B cell (primary cell): ENCODE data around the gene CCDC6. TPM values are rescaled to one million over a fixed set of nuclear protein-coding genes. Genes with fewer than 3 reads are reported as not detected.
A peak's percentile ranks its signal among the peaks of the same experiment; 100 is the strongest.
"Not testable (repeated sequence)": the region's sequence is repeated elsewhere in the genome, so short reads cannot be mapped to it uniquely, and the experiment has no call there.

Source experiments
- ATAC-seq: fragments of 200-7000 bp; cut with Tn5 transposase; one replicate; pipeline ENCODE4 v1.10.0; 2021; ENCODE audit warnings: low read depth, mild to moderate bottlenecking, moderate number of reproducible peaks, moderate library complexity
- CTCF ChIA-PET: fragments of 350-600 bp; sonication (Branson Sonifier 250); formaldehyde crosslinking; loops from one replicate; lab custom pipeline; 2021; ENCODE audit warnings: antibody characterized with exemption, inconsistent platforms; lab: Charles Lee
- POLR2A ChIA-PET: fragments of 350-600 bp; sonication (Branson Sonifier 250); formaldehyde crosslinking; loops from one replicate; lab custom pipeline; 2021; ENCODE audit warnings: antibody characterized with exemption; lab: Charles Lee
- DNase-seq: peaks from one replicate; pipeline ENCODE4 v3.0.0; 2013
- H2AFZ ChIP-seq: 2 replicates; pipeline ENCODE4 v1.6.1; 2012; ENCODE audit warnings: mild to moderate bottlenecking, low read depth, low read length; ENCODE audit not compliant: insufficient read depth, poor library complexity, severe bottlenecking
- H3K27ac ChIP-seq, 2 donors: 1 replicate in 1 of 2; 2 replicates in 1 of 2; pipeline ENCODE4 v1.5.1; 2012 to 2013; ENCODE audit warnings: low read length in 2 of 2, mild to moderate bottlenecking in 2 of 2, moderate library complexity in 1 of 2
- H3K27me3 ChIP-seq, 4 experiments: fragments of 200-600 bp in 1 of 4; sonication (generic) in 1 of 4; replicated peaks in 1 of 4; 1 replicate in 2 of 4; 2 replicates in 2 of 4; pipeline versions ENCODE4 v1.6.1 to v1.7.0; 2013 to 2016; ENCODE audit warnings: low read length in 3 of 4, mild to moderate bottlenecking in 2 of 4, mixed read lengths in 1 of 4, moderate library complexity in 1 of 4; ENCODE audit not compliant: insufficient read depth in 4 of 4, control insufficient read depth in 3 of 4; ENCODE audit errors: control extremely low read depth in 1 of 4
- H3K36me3 ChIP-seq, 2 experiments: replicated peaks in 1 of 2; 1 replicate in 1 of 2; 2 replicates in 1 of 2; pipeline versions ENCODE4 v1.6.1 to v1.7.1; 2013; ENCODE audit warnings: low read length in 1 of 2; ENCODE audit not compliant: insufficient read depth in 2 of 2, control insufficient read depth in 1 of 2; ENCODE audit errors: control extremely low read depth in 1 of 2, extremely low read depth in 1 of 2
- H3K4me1 ChIP-seq, 2 donors: fragments of 200-600 bp in 1 of 2; sonication (generic) in 1 of 2; 1 replicate in 1 of 2; 2 replicates in 1 of 2; pipeline versions ENCODE4 v1.5.1 to v1.6.1; 2013 to 2017; ENCODE audit warnings: low read length in 2 of 2; ENCODE audit not compliant: control insufficient read depth in 2 of 2, insufficient read depth in 2 of 2
- H3K4me2 ChIP-seq: replicated peaks from 2 replicates; pipeline ENCODE3; 2012; ENCODE audit warnings: mild to moderate bottlenecking, low read depth, low read length; ENCODE audit not compliant: poor library complexity, severe bottlenecking
- H3K4me3 ChIP-seq, 5 experiments: fragments of 200-600 bp in 1 of 5; sonication (generic) in 1 of 5; 1 replicate in 3 of 5; 2 replicates in 2 of 5; pipeline versions ENCODE4 v1.5.1 to v1.7.0; 2011 to 2016; ENCODE audit warnings: low read length in 4 of 5, mild to moderate bottlenecking in 4 of 5, low read depth in 2 of 5, control low read depth in 1 of 5, moderate library complexity in 1 of 5; ENCODE audit not compliant: insufficient read depth in 1 of 5; ENCODE audit errors: control extremely low read depth in 1 of 5, extremely low read depth in 1 of 5
- H3K79me2 ChIP-seq: fragments of 200-600 bp; sonication (generic); one replicate; pipeline ENCODE4 v1.6.0; 2016; ENCODE audit warnings: low read length; ENCODE audit not compliant: control insufficient read depth, insufficient read depth
- H3K9ac ChIP-seq: fragments of 200-600 bp; sonication (generic); 2 replicates; pipeline ENCODE4 v1.6.1; 2017; ENCODE audit warnings: mild to moderate bottlenecking, low read length, moderate library complexity
- H3K9me3 ChIP-seq, 3 donors: one replicate each; pipeline versions ENCODE4 v1.6.1 to v1.7.1; 2013; ENCODE audit warnings: low read length in 2 of 3; ENCODE audit not compliant: control insufficient read depth in 2 of 3, insufficient read depth in 1 of 3; ENCODE audit errors: control extremely low read depth in 1 of 3
- H4K20me1 ChIP-seq: 2 replicates; pipeline ENCODE4 v1.6.0; 2012; ENCODE audit warnings: mild to moderate bottlenecking, low read length; ENCODE audit not compliant: insufficient read depth, control insufficient read depth, poor library complexity, severe bottlenecking
- H3K27ac Mint-ChIP-seq: one replicate; pipeline ENCODE4 v1.8.0; 2021; ENCODE audit warnings: mixed read lengths
- H3K27me3 Mint-ChIP-seq: one replicate; pipeline ENCODE4 v1.8.0; 2021; ENCODE audit warnings: mixed read lengths
- H3K4me1 Mint-ChIP-seq: one replicate; pipeline ENCODE4 v1.8.0; 2021; ENCODE audit warnings: mixed read lengths
- H3K4me3 Mint-ChIP-seq: one replicate; pipeline ENCODE4 v1.8.0; 2021; ENCODE audit warnings: mixed read lengths
- H3K9me3 Mint-ChIP-seq: one replicate; pipeline ENCODE4 v1.8.0; 2022; ENCODE audit warnings: mixed read lengths; ENCODE audit not compliant: insufficient read depth
- EZH2 ChIP-seq: IDR thresholded peaks from 2 replicates; pipeline ENCODE4 v1.6.1; 2012; ENCODE audit warnings: borderline replicate concordance, low read depth, mild to moderate bottlenecking, moderate library complexity, low read length; ENCODE audit not compliant: insufficient read depth, poor library complexity, severe bottlenecking
- WGBS: methylation state at CpG from one replicate; pipeline ENCODE4 v1.1.5; 2013; ENCODE audit warnings: missing lambda C conversion rate; ENCODE audit not compliant: insufficient coverage; 5-methylcytosine and 5-hydroxymethylcytosine counted together
- intact Hi-C: fragments of 100-400 bp; cut with micrococcal nuclease; formaldehyde crosslinking; loops from one replicate; pipeline ENCODE4 v1.10.0; 2022
- polyA plus RNA-seq: library from polyadenylated mRNA; depleted of rRNA; stranded (reverse); fragments of >200 nt; gene quantifications from 2 replicates; pipeline ENCODE4 v1.2.3, GENCODE V29; 2012
- total RNA-seq, 2 donors: library from RNA; stranded (reverse); fragments of 120-200 nt in 1 of 2; gene quantifications; 1 replicate in 1 of 2; 2 replicates in 1 of 2; pipeline versions ENCODE4 v1.2.3 to v1.2.4, GENCODE V29; 2013 to 2022
- TF ChIP-seq, protein P1 (sequence below): fragments of 200-600 bp; IDR thresholded peaks from one replicate; pipeline ENCODE4 v1.8.0; 2022; ENCODE audit warnings: antibody characterized with exemption, mild to moderate bottlenecking

Gene CCDC6
- total and polyA plus RNA-seq, 2 donors (not counting 1 experiment from before 2014, with no cell fraction given), result 18.2 to 30.1 TPM

DNA sequence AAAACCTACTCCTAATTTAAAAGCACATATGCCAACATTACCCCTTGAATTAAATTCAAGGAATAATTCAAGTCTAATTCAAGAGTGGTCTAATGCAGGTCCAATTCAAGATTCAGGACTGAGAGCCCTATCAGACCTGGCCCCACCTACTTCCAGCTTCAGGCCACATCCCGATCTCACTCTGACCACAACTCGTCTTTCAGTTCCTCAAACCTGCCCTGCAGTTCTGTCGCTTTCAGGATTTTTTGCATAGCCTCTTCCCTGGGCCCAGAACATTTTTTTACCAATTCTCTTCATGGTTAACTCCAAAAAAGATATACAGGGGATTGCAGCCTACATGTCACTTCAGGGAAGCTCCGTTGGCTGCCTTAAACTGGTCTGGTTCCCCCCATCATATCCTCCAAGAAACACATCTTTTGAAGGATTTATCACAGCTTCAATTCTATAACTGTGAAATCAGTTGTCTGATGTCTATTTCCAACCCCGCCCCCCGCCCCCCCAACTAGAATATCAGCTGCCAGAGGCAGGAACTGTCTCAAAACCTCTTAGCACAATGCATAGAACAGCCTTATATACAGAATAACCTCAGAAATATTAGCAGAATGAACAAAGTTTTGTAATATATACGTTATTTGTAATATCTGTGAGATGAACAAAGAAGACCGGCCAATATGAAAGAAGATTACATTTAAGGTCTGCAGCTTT lies 20.8 kb downstream of the CCDC6 start:
- H3K9me3 Mint-ChIP-seq, result no peaks in the 10 kb centered on the region
- Histone ChIP-seq H3K27ac (peak overlapping the region in 1 of 2 donors; percentile 42), H3K27me3 (no peaks in the 10 kb centered on the region), H3K9me3 (no peaks in the 10 kb centered on the region), H3K4me1 (peaks cover 67 to 76% of the 10 kb centered on the region in 2 donors), H3K9ac (peak overlapping the region; percentile 25), H3K36me3 (peaks cover 0 to 9% of the 10 kb centered on the region in 2 experiments), H3K4me2 (peak overlapping the region; percentile 71), H2AFZ (no peak overlapping the region), H3K4me3 (peak overlapping the region in 3 of 5 experiments; percentile 0 to 47 (median 11)), H3K79me2 (peaks cover 85% of the 10 kb centered on the region), H4K20me1 (peaks cover 60% of the 10 kb centered on the region)
- peaks cover 87% of the 10 kb centered on the region for H3K4me1 Mint-ChIP-seq
- CTCF ChIA-PET, result interaction anchor here (1.3 to 1.5 kb wide), 4 partner anchors 12 to 55 kb away, joined by 4 to 8 read pairs (median 4); partner anchors contain the start of gene CCDC6
- 0% methylated on average over 3 of the region's 8 CpGs for WGBS
- TF ChIP-seq, protein P1, sequence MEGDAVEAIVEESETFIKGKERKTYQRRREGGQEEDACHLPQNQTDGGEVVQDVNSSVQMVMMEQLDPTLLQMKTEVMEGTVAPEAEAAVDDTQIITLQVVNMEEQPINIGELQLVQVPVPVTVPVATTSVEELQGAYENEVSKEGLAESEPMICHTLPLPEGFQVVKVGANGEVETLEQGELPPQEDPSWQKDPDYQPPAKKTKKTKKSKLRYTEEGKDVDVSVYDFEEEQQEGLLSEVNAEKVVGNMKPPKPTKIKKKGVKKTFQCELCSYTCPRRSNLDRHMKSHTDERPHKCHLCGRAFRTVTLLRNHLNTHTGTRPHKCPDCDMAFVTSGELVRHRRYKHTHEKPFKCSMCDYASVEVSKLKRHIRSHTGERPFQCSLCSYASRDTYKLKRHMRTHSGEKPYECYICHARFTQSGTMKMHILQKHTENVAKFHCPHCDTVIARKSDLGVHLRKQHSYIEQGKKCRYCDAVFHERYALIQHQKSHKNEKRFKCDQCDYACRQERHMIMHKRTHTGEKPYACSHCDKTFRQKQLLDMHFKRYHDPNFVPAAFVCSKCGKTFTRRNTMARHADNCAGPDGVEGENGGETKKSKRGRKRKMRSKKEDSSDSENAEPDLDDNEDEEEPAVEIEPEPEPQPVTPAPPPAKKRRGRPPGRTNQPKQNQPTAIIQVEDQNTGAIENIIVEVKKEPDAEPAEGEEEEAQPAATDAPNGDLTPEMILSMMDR, result no peak
- no peak for TF ChIP-seq EZH2
- intact Hi-C loops, result loop anchor here (1.0 to 5.0 kb wide), 6 partner anchors 8 to 352 kb away; partner anchors contain the start of gene CCDC6
- no peaks in the 10 kb centered on the region for H3K27me3 Mint-ChIP-seq
- POLR2A ChIA-PET, result interaction anchor here (0.5 to 2.2 kb wide), 6 partner anchors 19 to 143 kb away, joined by 3 to 14 read pairs (median 4); partner anchors contain the start of gene CCDC6
- DNase-seq (peak; percentile 90), ATAC-seq (peak; percentile 96)
- peak overlapping the region; percentile 62 for H3K4me3 Mint-ChIP-seq
- H3K27ac Mint-ChIP-seq, result peak overlapping the region; percentile 79

DNA sequence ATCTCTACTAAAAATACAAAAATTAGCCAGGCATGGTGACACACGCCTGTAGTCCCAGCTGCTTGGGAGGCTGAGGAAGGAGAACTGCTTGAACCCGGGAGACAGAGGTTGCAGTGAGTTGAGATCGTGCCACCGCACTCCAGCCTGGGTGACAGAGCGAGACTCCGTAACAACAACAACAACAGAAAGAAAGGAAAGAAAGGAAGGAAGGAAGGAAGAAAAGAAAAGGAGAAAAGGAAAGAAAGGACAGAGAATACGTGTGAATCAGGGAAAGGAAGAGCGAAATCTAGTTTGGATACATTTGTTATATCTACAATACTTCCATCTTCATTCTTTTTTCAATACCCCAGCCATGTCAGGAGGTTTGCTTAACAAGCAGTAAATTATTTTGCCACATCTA lies 21.5 kb downstream of the CCDC6 start:
- CTCF ChIA-PET, result interaction anchor here (0.6 to 1.5 kb wide), 4 partner anchors 20 to 258 kb away, joined by 3 to 8 read pairs (median 4); partner anchors contain the start of gene CCDC6
- not testable (repeated sequence) for DNase-seq, H3K27me3 ChIP-seq, H3K27ac ChIP-seq, H3K9me3 ChIP-seq, H3K27me3 Mint-ChIP-seq, ATAC-seq, H3K9me3 Mint-ChIP-seq, H2AFZ ChIP-seq, H3K36me3 ChIP-seq
- intact Hi-C loops, result loop anchor here (1.0 to 5.0 kb wide), 6 partner anchors 8 to 352 kb away; partner anchors contain the start of gene CCDC6
- peak overlapping the region; percentile 68 for H3K27ac Mint-ChIP-seq
- peak overlapping the region; percentile 62 for H3K4me3 Mint-ChIP-seq
- POLR2A ChIA-PET, result interaction anchor here (0.5 to 2.2 kb wide), 4 partner anchors 20 to 82 kb away, joined by 3 to 14 read pairs (median 7); partner anchors contain the start of gene CCDC6
- WGBS, result no CpG with 5 or more reads among the region's 8 CpGs
- Histone ChIP-seq H3K4me2 (peak overlapping the region; percentile 71), H4K20me1 (peaks cover 57% of the 10 kb centered on the region), H3K9ac (peak overlapping the region; percentile 25), H3K79me2 (peaks cover 85% of the 10 kb centered on the region), H3K4me1 (peaks cover 74 to 78% of the 10 kb centered on the region in 2 donors), H3K4me3 (peak overlapping the region in 1 of 5 experiments; percentile 47)
- peaks cover 87% of the 10 kb centered on the region for H3K4me1 Mint-ChIP-seq
